HepG2 (cell line): ENCODE results near the gene PRIMPOL. TPM values are rescaled to one million over a fixed set of nuclear protein-coding genes. Genes with fewer than 3 reads are reported as not detected.
"Not testable (repeated sequence)": the region's sequence is repeated elsewhere in the genome, so short reads cannot be mapped to it uniquely, and the experiment has no call there.

Source experiments
- ATAC-seq: fragments of 200-7000 bp; cut with Tn5 transposase; 3 replicates; pipeline ENCODE4 v1.9.1; 2020; ENCODE audit warnings: mild to moderate bottlenecking, moderate library complexity
- BruUV-seq: library from RNA; stranded (reverse); fragments of 400-500 nt; replicated peaks from 2 replicates; lab custom pipeline; 2021; lab: Mats Ljungman, UMichigan
- CTCF ChIA-PET: fragments of 300-600 bp; formaldehyde crosslinking; extraction: SDS; loops from one replicate; lab custom pipeline; 2021; ENCODE audit warnings: low total read pairs, inconsistent platforms, low intra/inter-chr PET ratio; lab: Yijun Ruan, JAX
- POLR2A ChIA-PET: fragments of 350-600 bp; sonication (Branson Sonifier 250); formaldehyde crosslinking; loops from one replicate; lab custom pipeline; 2020; ENCODE audit warnings: antibody characterized with exemption, inconsistent platforms; lab: Yijun Ruan, JAX
- DNase-seq: peaks from one replicate; pipeline ENCODE4 v3.0.0-alpha.2; 2015; ENCODE audit warnings: low spot score
- FAIRE-seq: peaks from 3 replicates; lab custom pipeline; 2011; peaks lifted over from hg19 to GRCh38; lab: Jason Lieb, UNC
- H2AFZ ChIP-seq: one replicate; pipeline ENCODE4 v1.6.1; 2011; ENCODE audit warnings: low read length, inconsistent platforms
- H3K27ac ChIP-seq: fragments of 300-600 bp; 3 replicates; pipeline ENCODE4 v1.8.0; 2011; ENCODE audit warnings: mixed run types, mild to moderate bottlenecking, mixed read lengths, low read length, inconsistent platforms; ENCODE audit not compliant: insufficient read depth; ENCODE audit errors: extremely low read length
- H3K27me3 ChIP-seq, 2 experiments: fragments of 200-600 bp in 1 of 2; 2 replicates in 1 of 2; 3 replicates in 1 of 2; pipeline versions ENCODE4 v1.6.0 to v1.8.0; 2011; ENCODE audit warnings: low read length in 2 of 2, mild to moderate bottlenecking in 2 of 2, moderate library complexity in 2 of 2, inconsistent platforms in 1 of 2; ENCODE audit not compliant: insufficient read depth in 2 of 2, control insufficient read depth in 1 of 2
- H3K36me3 ChIP-seq, 2 experiments: fragments of 200-600 bp in 1 of 2; replicated peaks in 1 of 2; 2 replicates in 1 of 2; 3 replicates in 1 of 2; pipeline versions ENCODE4 v1.5.1 to v1.8.0; 2011; ENCODE audit warnings: low read length in 2 of 2, inconsistent platforms in 1 of 2; ENCODE audit not compliant: insufficient read depth in 2 of 2, control insufficient read depth in 1 of 2
- H3K4me1 ChIP-seq: 2 replicates; pipeline ENCODE4 v1.5.1; 2012; ENCODE audit warnings: low read length, inconsistent platforms; ENCODE audit not compliant: insufficient read depth
- H3K4me2 ChIP-seq: 2 replicates; pipeline ENCODE4 v1.6.0; 2011; ENCODE audit warnings: low read depth, low read length, inconsistent platforms
- H3K4me3 ChIP-seq, 3 experiments: fragments of 200-600 bp in 1 of 3; sonication (generic), shearing (Covaris generic) in 1 of 3; replicated peaks in 1 of 3; 2 replicates each; pipeline ENCODE4 v1.5.1; 2011 to 2016; ENCODE audit warnings: low read length in 3 of 3, inconsistent platforms in 2 of 3, low read depth in 2 of 3, mild to moderate bottlenecking in 2 of 3, control low read depth in 1 of 3, mixed read lengths in 1 of 3; ENCODE audit not compliant: insufficient read depth in 1 of 3
- H3K79me2 ChIP-seq: one replicate; pipeline ENCODE4 v1.6.1; 2011; ENCODE audit warnings: low read length, inconsistent platforms; ENCODE audit not compliant: insufficient read depth
- H3K9ac ChIP-seq: 2 replicates; pipeline ENCODE4 v1.6.0; 2011; ENCODE audit warnings: mild to moderate bottlenecking, low read depth, low read length, inconsistent platforms; ENCODE audit not compliant: insufficient read depth
- H3K9me3 ChIP-seq: 2 replicates; pipeline ENCODE4 v1.5.1; 2012; ENCODE audit warnings: mild to moderate bottlenecking, low read length
- H4K20me1 ChIP-seq: 2 replicates; pipeline ENCODE4 v1.6.0; 2011; ENCODE audit warnings: inconsistent platforms, mild to moderate bottlenecking, low read length, moderate library complexity; ENCODE audit not compliant: insufficient read depth
- CHD2 ChIP-seq: IDR thresholded peaks from 2 replicates; pipeline ENCODE4 v1.6.1; 2011; ENCODE audit warnings: low read depth, low read length, improper control_type of control experiment
- DRAP1 ChIP-seq: IDR thresholded peaks from 2 replicates; pipeline ENCODE4 v1.6.1; 2016; ENCODE audit warnings: missing genetic modification reagents, missing compliant biosample characterization
- GTF2F1 ChIP-seq: fragments of 150-350 bp; IDR thresholded peaks from 2 replicates; pipeline ENCODE4 v1.6.1; 2014; ENCODE audit warnings: low read length
- NCOA5 ChIP-seq: sonication (generic); formaldehyde crosslinking; IDR thresholded peaks from 2 replicates; pipeline ENCODE4 v1.4.0; 2020; ENCODE audit warnings: missing genetic modification reagents
- ZBTB33 ChIP-seq: sonication (generic); formaldehyde crosslinking; IDR thresholded peaks from 2 replicates; pipeline ENCODE4 v1.4.0; 2020; ENCODE audit warnings: missing genetic modification reagents
- ZBTB46 ChIP-seq: sonication (generic); formaldehyde crosslinking; IDR thresholded peaks from 2 replicates; pipeline ENCODE4 v1.4.0; 2020; ENCODE audit warnings: mild to moderate bottlenecking, missing genetic modification reagents, borderline replicate concordance
- ZBTB7B ChIP-seq: sonication (generic); formaldehyde crosslinking; IDR thresholded peaks from 2 replicates; pipeline ENCODE4 v1.4.0; 2020; ENCODE audit warnings: missing genetic modification reagents
- ZNF280B ChIP-seq: sonication (generic); formaldehyde crosslinking; IDR thresholded peaks from 2 replicates; pipeline ENCODE4 v1.5.0; 2020; ENCODE audit warnings: missing genetic modification reagents, mild to moderate bottlenecking, borderline replicate concordance
- ZNF562 ChIP-seq: sonication (generic); formaldehyde crosslinking; IDR thresholded peaks from 2 replicates; pipeline ENCODE4 v1.8.0; 2022; ENCODE audit warnings: missing genetic modification reagents, borderline replicate concordance
- ZNF850 ChIP-seq: sonication (generic); formaldehyde crosslinking; conservative IDR thresholded peaks from 2 replicates; pipeline ENCODE4 v1.9.0; 2021; ENCODE audit warnings: mild to moderate bottlenecking, missing genetic modification reagents
- WGBS: methylation state at CpG from one replicate; pipeline ENCODE4 v1.1.6; 2017; ENCODE audit warnings: low lambda C conversion rate; 5-methylcytosine and 5-hydroxymethylcytosine counted together
- in situ Hi-C: cut with HindIII; loops from 2 replicates; pipeline ENCODE4 v1.10.0; 2017; ENCODE audit warnings: low pct_unique_long_range_greater_than_20kb; ENCODE audit not compliant: extremely low pct_ligation_motif_present
- intact Hi-C: fragments of 100-400 bp; cut with micrococcal nuclease; formaldehyde crosslinking; loops from one replicate; pipeline ENCODE4 v1.10.0; 2022; ENCODE audit not compliant: unreplicated experiment
- polyA plus RNA-seq, 8 experiments: library from polyadenylated mRNA; depleted of rRNA in 3 of 8; stranded (reverse) in 7 of 8; unstranded in 1 of 8; fragments of >200 nt; fragmentation: Illumina TruSeq in 4 of 8; extraction: Trizol in 4 of 8; gene quantifications; 2 replicates each; pipeline versions ENCODE4 v1.2.1 to v1.2.3, GENCODE V29; 2011 to 2016; ENCODE audit warnings: low read depth in 4 of 8, missing spikeins in 1 of 8, mixed read lengths in 1 of 8; ENCODE audit not compliant: insufficient read depth in 1 of 8
- total RNA-seq, 5 experiments: library from RNA; depleted of rRNA; stranded (reverse); fragments of >200 nt; fragmentation: Illumina TruSeq; extraction: Trizol; gene quantifications; 2 replicates each; pipeline ENCODE4 v1.2.3, GENCODE V29; 2016; ENCODE audit warnings: low read depth in 1 of 5

The PRIMPOL gene
- total and polyA plus RNA-seq, 2 of the 13 experiments (the other 11 are each of a cell fraction or from before 2014, with no cell fraction given), result 7.3 to 11.0 TPM

- TF ChIP-seq ZNF562 (CRISPR knock-in tag), result no peak
- TF ChIP-seq ZNF280B (CRISPR knock-in tag), result 0 out of 2 replicates have a peak, but pooled peaks have one; percentile 43
- no peak for TF ChIP-seq NCOA5 (CRISPR knock-in tag)
- TF ChIP-seq GTF2F1, result no peak
- no peak for TF ChIP-seq ZBTB46 (CRISPR knock-in tag)
- no peak for TF ChIP-seq CHD2
- TF ChIP-seq ZBTB33 (CRISPR knock-in tag), result peak; percentile 68
- TF ChIP-seq DRAP1, result no peak
- TF ChIP-seq ZBTB7B, result no peak
- TF ChIP-seq ZNF850 (CRISPR knock-in tag), result peak; percentile 99
Measured at GRCh38 chr4:184740980-184741391, 91.4 kb downstream of the PRIMPOL start (continued).

- H3K27ac ChIP-seq, CTCF ChIA-PET, H3K79me2 ChIP-seq, H3K9me3 ChIP-seq, BruUV-seq, H3K4me3 ChIP-seq, POLR2A ChIA-PET, ATAC-seq, H3K27me3 ChIP-seq, H3K9ac ChIP-seq, DNase-seq, H4K20me1 ChIP-seq, H2AFZ ChIP-seq, FAIRE-seq, H3K4me2 ChIP-seq, H3K36me3 ChIP-seq: not testable (repeated sequence)
- in situ Hi-C loops (loop anchor here (10.0 kb wide), 1 partner anchor 83 kb away; the partner anchor contains the start of gene ACSL1), intact Hi-C loops (loop anchor here (10.0 kb wide), 2 partner anchors 187 to 1293 kb away; no protein-coding TSS in a partner anchor)
- WGBS, result no CpG with 5 or more reads among the region's 1 CpG
- H3K4me1 ChIP-seq, result peaks cover 42% of the 10 kb centered on the region
Measured at GRCh38 chr4:184741651-184742050, 92.1 kb downstream of the PRIMPOL start.
